Hepatocyte (in vitro differentiated cells): ENCODE measurements around the gene GPC3.

Experiments
- EZH2 ChIP-seq: fragments of 200-600 bp; sonication (generic); IDR thresholded peaks from 2 replicates; pipeline ENCODE4 v1.6.1; 2016; ENCODE audit warnings: antibody characterized with exemption, mild to moderate bottlenecking, borderline replicate concordance
- TF ChIP-seq, protein P1 (sequence below): fragments of 200-600 bp; sonication (generic); IDR thresholded peaks from 2 replicates; pipeline ENCODE4 v1.5.1; 2016; ENCODE audit warnings: antibody characterized with exemption, mild to moderate bottlenecking; ENCODE audit not compliant: poor library complexity

DNA sequence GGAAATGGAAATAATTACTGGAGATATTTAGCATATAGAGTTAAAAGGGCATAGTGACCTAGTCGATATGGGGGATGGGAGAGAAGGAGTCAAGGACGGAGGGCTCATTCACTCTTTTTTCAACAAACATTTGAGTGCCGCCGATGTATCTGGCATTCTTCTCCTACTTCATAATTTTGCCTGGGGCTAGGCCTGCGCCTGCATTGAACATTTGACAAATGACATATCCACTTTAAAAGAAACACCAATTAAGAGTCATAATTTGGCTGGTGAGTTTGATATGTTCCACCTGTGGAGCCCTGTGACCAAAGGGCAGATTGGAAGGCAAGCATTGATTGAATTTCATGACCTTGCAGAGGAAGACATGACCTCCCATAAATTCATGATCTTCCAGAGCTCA lies 2.6 kb upstream of the GPC3 start:
- TF ChIP-seq EZH2, result no peak
- TF ChIP-seq, protein P1, sequence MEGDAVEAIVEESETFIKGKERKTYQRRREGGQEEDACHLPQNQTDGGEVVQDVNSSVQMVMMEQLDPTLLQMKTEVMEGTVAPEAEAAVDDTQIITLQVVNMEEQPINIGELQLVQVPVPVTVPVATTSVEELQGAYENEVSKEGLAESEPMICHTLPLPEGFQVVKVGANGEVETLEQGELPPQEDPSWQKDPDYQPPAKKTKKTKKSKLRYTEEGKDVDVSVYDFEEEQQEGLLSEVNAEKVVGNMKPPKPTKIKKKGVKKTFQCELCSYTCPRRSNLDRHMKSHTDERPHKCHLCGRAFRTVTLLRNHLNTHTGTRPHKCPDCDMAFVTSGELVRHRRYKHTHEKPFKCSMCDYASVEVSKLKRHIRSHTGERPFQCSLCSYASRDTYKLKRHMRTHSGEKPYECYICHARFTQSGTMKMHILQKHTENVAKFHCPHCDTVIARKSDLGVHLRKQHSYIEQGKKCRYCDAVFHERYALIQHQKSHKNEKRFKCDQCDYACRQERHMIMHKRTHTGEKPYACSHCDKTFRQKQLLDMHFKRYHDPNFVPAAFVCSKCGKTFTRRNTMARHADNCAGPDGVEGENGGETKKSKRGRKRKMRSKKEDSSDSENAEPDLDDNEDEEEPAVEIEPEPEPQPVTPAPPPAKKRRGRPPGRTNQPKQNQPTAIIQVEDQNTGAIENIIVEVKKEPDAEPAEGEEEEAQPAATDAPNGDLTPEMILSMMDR, result no peak
